KBM-7 (cell line): ENCODE data around the gene RASSF8.

Source experiments
- DNase-seq: peaks from one replicate; pipeline ENCODE4 v3.0.0-alpha.2; 2015
- in situ Hi-C: fragments of 300-500 bp; cut with MboI; formaldehyde crosslinking; loops from 2 replicates; pipeline ENCODE4 v1.14.3; 2020; ENCODE audit warnings: low sequenced_read_pairs, low pct_unique_long_range_greater_than_20kb, mixed read lengths

The RASSF8 gene

DNA sequence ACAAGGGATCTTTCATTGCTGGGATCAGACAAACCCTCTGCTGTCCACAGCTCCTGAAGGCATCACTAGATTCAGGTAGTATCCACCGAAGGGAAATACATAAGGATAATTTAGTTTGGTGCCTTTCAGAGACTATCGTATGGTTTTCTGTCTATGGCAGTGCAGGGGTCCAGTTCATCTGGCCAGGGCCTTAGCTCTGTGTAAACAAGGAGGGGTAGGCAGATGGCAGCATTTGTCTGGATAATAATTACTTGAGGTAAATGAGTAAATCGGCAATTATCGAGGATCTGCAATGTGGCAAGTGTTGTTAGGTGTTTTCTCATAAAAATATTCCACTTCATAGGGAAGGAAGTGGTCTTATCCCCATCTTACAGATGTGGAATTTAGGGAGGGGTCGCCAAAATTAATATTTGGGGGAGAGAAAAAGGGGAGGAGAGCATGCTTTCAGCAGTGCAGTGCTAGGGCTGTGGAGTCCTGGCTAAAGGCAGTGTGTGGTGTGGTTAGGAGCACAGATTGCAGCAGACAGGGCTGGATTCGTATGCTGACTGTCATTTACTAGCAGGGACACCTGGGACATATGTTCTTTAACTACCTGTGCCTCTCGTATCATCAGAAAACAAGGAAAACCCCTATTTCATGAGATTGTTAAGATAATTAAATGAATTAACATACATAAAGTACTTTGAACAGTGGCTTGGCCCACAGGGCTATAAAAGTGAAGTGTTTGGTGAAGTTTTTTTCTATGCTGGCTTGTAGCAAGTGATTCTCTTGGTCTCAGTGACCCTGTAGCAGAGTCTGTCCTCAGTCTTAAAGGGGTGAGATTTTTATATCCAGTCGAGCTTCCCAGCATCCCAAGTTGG is 27.1 kb downstream of the RASSF8 start:
- in situ Hi-C loops, result no loop called here
- no peak for DNase-seq

DNA sequence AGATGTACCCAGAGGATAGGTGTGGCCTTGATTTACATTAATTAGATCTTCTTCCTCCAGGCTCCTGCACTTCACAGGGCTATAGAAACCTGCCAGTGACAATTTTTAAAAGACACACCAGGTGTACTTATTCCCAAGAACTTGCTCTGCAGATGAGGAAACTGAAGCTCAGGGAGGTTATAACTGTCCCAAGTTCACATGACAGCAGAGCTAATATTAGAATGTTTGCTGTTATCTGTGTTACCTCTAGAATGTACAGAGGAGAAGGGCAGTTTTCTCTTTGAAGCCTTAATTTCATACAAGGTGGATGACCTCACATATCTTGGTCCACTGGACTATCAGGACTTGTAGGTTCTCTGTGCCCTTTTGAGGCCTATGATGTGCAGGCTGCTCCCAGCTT is 27.7 kb downstream of the RASSF8 start:
- no peak for DNase-seq
- in situ Hi-C loops, result no loop called here

DNA sequence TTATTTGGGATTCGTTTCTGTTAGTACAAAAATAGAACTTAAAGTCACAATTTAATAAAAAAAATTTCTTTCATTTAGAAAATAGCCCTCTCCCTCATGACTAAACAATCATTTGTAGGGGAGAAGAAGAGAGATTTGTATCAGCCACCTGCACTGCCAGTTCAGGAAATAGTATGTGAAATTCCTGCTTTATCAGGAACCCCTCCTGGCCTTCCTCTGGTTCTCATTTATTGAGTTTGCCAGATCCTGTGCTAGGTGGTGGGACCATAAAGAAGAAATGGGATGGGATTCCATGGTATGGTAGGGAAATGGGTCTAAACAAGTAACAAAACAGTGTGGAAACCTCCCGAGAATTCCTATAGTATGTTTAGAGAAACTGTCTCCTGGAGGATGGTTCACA is 30.0 kb downstream of the RASSF8 start:
- DNase-seq, result no peak
- in situ Hi-C loops, result no loop called here

DNA sequence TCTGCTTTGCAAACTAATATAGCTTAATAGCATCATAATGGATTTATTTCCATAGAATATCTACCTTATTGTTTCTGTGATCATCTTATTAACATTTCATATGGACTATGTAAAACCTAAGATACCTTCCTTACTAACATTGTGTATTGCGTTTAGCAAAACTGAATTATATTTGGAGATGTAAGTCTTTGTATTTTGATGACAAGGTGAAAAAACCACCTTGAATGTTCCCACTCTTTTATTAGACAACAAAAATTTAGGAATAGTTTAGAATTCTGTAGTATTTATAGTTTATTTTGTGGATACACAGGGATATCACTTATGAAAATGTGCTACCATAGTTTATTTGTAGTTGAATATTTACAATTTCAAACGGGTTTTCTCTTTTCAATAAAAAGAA is 32.0 kb downstream of the RASSF8 start:
- in situ Hi-C loops, result no loop called here
- no peak for DNase-seq

DNA sequence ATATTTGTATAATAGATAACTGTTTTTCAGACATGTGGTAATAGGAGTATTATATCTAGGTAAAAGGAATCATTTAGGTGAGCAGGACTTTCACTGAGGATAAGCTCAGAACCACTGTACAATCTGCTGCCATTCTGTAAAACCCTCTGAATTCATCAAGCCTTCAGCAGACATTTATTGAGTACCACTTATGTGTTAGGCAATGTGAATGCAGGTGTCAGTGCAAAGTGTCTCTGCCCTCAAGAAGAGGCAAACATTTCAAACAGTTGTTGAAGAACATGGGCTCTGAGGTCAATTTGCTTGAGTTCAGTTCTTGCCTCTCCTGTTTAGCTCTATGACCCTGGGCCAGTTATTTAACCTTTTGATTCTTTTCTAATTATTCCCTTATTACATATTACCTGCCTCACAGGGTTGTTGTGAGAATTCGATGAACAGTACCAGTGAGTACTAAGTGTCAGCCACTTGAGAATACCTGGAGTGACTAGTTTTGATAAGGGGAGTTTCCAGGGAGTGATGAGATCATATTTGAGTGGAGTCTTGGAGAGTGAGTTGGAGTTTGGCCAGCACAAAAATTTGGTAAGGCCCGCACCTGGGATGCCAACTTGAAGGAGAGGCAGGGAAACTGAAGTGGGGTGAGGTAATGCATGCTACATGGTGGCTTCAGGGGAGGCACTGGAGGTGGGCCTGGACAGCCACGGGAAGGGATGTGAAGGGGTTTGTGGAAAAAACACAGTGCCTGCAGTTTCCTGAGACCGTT is 33.7 kb downstream of the RASSF8 start:
- no peak for DNase-seq
- in situ Hi-C loops, result no loop called here

DNA sequence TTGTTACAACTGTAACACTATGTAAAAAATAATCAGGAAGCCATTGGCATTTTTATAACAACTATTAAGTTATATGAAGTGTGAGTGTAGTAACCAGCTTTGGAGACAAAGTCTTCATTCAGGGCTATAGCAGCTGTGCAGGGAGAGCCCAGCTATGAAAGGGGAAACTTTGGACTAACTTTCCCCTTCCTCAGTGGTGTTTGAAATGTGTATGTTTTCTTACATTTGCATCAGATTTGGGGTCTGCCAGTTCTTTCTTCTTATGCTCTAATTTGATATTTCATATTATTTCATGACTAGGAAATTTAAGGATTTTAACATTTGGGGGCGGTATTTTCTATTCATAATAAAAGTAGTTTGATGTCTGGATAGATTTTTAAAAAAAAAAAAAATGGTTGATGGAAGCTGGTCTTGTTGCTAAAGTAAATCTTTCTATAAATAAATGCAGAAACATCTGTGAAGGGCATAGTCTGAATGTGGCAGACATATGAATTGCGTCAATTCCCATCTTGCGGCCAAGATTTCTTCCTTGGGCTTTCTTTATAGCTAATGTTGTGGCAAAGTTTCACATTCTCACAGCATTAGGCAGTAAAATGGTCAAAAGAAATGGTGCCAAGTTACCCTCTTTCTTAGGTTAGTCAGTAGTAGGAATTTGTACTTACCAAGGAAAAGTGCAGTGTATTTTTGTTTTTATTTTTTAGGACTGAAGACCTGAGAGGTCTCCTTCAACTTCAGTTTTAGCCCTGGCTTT is 35.6 kb downstream of the RASSF8 start:
- in situ Hi-C loops, result no loop called here
- no peak for DNase-seq

DNA sequence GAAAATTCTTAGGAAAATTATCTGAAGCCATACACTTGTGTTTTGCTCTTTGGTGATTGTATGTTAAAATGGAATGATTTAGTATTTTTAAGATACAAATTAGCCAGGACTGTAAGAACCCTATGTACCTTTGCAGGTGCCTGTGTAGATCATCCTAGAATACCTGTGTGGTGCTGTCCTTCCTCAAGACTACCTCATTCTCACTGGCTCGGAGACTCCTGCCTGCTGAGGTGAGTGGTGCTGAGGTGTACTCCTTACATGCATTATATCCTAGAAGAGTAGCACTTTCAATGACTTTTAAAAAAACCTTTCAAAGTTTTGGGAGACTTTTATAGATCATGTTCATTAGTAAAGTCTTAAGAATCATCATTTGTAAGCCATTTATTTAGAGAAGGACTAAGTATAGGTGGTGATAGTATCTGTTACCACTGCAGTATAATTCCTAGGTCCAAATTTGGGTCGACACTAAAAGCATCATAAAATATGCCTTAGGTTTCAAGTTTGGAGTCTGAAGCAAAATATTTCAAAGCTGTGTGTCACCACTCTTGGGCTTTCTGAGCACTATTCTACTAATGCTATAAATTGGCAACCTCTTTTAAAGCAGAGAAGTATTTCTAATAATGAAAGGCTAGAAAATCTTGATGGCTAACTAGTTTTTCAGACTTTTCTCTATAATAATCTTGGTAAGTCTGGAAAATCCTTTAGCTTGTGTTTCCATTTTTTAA is 36.6 kb downstream of the RASSF8 start:
- in situ Hi-C loops, result no loop called here
- no peak for DNase-seq

DNA sequence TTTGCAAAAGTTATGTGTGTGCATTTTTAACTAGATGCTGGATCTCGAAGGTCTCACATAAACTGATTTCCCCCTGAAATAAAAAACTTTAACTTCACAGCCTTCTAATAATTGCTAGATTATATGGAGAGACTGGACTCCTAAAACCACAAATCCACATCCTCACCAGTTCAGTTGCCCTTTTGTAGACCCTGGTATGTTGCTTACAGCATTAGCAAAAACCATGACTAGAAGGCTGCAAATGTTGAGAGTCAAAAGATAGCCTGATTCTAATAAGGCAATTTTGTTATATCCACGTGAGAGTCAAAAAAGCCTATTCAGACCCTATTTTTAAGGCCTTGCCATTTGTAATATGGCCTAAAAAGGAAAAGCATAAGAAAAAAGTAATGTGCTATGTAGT is 37.4 kb downstream of the RASSF8 start:
- in situ Hi-C loops, result no loop called here
- DNase-seq, result no peak

DNA sequence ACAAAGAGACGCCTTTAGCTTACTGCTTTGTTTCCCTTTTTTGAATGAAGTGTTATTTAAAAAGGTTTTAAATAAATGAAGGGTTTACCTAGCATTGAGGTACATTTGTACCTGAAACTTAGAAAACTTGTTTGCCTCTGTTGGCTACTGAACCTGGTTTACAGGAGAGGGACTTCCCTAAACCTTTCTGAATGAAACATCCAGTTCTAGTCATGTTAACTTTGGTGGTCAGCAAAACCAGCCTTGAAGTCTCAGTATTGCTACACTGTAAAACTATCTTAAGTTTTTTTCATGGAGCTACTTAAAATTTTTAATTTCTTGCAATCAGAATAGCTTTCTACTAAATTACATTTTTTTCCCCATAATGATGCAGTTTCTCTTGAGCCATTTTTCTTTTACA is 38.2 kb downstream of the RASSF8 start:
- in situ Hi-C loops, result no loop called here
- no peak for DNase-seq

DNA sequence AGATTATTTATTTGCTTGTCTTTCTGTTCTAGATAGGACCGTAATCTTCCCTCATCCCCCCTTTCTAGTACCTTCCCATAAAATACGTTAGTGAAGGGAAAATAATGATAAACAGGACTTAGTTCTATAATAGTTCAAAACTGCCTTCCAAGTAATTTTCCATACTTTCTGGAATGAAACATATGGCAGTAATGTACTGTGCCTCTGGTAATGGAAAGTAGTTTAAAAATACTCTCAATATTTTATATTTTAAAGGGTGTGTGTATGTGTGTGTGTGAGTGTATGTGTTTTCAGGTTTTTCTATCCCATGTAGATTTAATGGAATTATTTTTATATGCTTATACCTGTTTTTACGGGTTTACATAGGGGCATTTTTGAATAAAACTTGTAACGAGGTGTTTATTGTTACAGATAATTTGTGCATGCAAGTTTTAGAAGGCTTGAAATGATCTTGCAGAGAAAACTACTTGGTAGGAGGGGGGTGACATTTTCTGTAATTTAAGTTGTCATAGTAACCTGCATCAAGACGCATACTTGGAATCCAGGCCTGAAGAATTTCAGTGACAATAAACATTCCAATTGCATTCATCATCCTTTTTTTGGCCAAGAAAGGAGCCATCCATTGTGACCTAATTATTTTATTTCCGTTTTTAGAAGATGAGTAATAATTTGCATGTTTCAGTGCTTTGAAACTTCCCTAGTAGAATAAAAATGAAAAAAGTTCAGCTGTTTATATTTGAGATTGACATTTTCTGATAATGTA is 38.9 kb downstream of the RASSF8 start:
- DNase-seq, result no peak
- in situ Hi-C loops, result no loop called here

DNA sequence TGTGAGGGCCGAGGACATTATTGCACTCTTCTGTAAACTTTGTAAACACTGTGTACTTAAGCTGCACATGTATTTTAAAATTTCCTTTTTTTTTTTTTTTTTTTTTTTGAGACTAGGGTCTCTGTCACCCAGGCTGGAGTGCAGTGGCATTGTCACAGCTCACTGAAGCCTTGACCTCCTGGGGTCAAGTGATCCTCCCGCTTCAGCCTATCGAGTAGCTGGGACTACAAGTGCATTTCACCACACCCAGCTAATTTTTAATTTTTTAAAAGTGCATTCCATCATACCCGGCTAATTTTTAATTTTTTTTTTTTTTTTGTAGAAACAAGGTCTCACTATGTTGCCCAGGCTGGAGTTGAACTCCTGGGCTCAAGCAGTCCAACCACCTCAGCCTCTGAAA is 42.4 kb downstream of the RASSF8 start:
- in situ Hi-C loops, result loop anchor here (25.0 kb wide), 1 partner anchor 564 kb away; no protein-coding TSS in a partner anchor
- no peak for DNase-seq

DNA sequence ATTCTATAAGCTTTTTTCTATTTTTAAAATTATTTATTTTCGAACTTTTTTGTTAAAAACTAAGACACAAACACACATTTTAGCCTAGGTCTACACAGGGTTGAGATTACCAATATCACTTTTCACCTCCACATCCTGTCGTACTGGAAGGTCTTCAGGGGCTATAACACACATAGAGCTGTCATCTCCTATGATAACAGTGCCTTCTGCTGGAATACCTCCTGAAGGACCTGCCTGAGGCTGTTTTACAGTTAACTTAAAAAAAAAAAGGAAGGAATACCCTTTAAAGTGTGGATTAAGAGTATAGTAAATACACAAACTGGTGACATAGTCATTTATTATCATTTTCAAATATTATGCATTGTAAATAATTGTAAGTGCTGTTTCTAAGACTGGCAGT is 43.0 kb downstream of the RASSF8 start:
- in situ Hi-C loops, result loop anchor here (25.0 kb wide), 1 partner anchor 564 kb away; no protein-coding TSS in a partner anchor
- peak; percentile 14 for DNase-seq

DNA sequence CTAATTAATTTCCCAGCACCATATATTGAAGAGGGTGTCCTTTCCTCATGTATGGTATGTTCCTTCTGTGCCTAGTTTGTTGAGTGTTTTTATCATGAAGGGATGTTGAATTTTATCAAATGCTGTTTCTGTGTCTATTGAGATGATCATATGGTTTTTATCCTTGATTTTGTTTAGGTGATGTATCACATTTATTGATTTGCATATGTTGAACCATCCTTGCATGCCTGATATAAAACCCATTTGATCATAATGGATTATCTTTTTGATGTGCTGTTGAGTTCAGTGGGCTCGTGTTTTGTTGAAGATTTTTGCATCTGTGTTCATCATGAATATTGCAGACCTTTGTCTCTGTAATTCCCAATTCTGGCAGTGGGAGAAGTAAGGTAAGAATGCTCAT is 44.6 kb downstream of the RASSF8 start:
- in situ Hi-C loops, result loop anchor here (25.0 kb wide), 1 partner anchor 566 kb away; no protein-coding TSS in a partner anchor
- no peak for DNase-seq

DNA sequence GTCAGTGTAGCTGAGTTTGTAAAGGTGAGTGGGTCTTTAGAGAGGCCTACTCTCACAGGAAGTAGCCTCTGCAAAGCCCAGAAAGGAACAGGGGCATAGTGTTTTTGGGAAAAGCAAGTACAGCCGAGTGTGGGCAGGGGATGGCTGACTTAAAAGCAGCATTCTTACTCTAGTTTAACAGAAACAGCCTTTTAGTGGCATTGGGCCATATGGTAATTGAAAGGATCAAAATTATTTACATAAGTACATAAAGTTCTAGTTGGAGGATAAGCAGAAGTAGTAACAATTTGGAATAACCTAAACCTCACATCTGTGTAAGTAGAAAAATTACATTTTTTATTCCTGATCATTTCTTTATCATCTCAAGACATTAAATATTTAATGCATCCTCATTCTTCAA is 49.1 kb downstream of the RASSF8 start:
- DNase-seq, result no peak
- in situ Hi-C loops, result loop anchor here (25.0 kb wide), 1 partner anchor 570 kb away; no protein-coding TSS in a partner anchor

DNA sequence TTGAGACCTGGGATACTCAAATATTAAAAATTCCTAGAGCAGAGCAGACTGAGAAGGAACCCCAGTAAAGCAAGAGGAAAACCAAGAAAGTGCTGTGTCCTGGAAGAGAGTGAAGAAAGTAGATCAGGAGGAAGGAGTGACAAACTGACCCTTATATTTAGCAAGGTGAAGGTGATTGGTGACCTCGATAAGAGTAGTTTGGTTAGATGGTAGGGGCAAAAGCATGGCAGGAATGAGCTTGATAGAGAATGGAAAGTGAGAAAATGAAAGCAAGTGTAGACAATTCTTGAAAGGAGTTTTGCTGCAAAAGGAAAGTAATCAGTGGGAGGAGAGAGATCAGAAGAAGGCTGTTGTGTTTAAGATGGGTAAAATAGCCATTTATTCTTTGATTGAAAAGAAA is 51.1 kb downstream of the RASSF8 start:
- in situ Hi-C loops, result loop anchor here (25.0 kb wide), 1 partner anchor 572 kb away; no protein-coding TSS in a partner anchor
- DNase-seq, result no peak

DNA sequence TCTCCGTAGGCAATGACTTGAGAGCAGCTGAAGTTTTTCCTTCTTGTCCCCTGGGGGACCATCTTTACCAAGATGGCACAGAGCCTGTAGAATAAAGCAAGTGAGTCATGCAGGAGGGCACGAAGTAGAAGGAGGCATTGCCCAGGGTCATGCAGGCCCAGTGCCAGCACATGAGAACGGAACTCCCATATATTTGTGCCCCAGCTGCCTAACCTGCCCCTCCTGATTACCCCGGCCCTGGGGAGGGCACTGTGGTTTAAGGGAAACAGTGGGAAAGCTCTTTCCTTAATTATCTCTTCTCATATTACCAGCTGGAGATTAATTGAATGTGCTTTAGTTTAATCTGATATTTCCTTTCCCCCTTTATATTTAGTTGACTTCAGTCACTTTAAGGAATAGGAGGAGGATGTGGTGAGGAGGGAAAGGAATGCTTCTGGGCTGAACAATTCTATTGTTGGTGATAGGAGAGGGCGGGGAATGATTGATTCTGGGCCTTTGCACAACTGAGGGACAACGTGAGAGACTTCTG is 51.9 kb downstream of the RASSF8 start:
- in situ Hi-C loops, result loop anchor here (25.0 kb wide), 1 partner anchor 573 kb away; no protein-coding TSS in a partner anchor
- DNase-seq, result no peak

DNA sequence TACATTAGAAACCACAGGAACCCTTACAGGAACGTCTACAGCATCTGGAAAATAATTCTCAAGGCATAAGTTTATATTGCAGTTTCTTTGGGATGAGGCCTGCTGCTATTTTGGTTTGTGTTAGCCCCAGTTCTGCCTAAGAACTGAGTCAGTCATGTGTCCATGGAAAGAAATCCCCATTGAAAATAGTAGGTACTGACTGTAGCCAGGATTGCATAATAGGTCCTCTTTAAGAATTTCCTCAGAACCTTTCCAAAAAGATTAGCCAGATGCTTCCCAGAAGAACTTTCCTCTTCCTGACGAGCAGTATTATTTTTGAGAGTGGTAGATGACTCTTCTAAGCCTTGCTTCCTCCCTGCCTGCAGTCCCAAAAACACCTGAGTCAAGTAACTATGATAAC is 52.6 kb downstream of the RASSF8 start:
- DNase-seq, result no peak
- in situ Hi-C loops, result loop anchor here (25.0 kb wide), 1 partner anchor 574 kb away; no protein-coding TSS in a partner anchor

DNA sequence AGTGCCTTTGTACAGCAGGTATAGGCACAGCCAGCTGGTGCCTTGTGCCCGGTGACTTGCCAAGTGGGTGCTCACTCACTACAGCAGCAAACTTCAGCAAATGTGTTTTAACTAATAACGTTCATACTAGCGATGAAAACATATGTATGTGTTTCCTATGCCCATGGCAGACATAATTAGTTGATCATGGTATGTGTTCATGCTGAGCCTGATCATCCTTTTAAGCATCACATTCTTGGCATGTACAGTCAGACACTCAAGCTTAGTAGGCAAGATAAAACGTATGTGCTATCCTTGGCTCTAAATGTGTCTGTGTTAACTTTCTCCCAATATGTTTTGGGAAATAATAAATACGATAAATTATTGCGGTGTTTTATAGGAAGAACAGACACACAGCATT is 55.6 kb downstream of the RASSF8 start:
- DNase-seq, result no peak
- in situ Hi-C loops, result loop anchor here (25.0 kb wide), 1 partner anchor 577 kb away; no protein-coding TSS in a partner anchor
